Activated effector memory CD4-positive, alpha-beta T cell treated with Interleukin-2 at 50 U/mL for 16 hours (primary cell): ENCODE data around the gene RAB11FIP5.
"Not testable (repeated sequence)": the region's sequence is repeated elsewhere in the genome, so short reads cannot be mapped to it uniquely, and the experiment has no call there.

Source experiments
- DNase-seq: peaks from one replicate; pipeline ENCODE4 v3.0.0-alpha.2; 2020

RAB11FIP5 gene

GRCh38 chr2:73109431-73110167, 3.1 kb downstream of the RAB11FIP5 start:
- no peak for DNase-seq

GRCh38 chr2:73107211-73107926, 5.4 kb downstream of the RAB11FIP5 start:
- DNase-seq, result peak; percentile 7

GRCh38 chr2:73106791-73107190, 6.0 kb downstream of the RAB11FIP5 start:
- DNase-seq, result no peak

GRCh38 chr2:73105511-73105971, 7.2 kb downstream of the RAB11FIP5 start:
- no peak for DNase-seq

GRCh38 chr2:73104933-73105332, 7.8 kb downstream of the RAB11FIP5 start:
- DNase-seq, result no peak

- no peak for DNase-seq
Observed at GRCh38 chr2:73103018-73103542, 9.7 kb downstream of the RAB11FIP5 start.

GRCh38 chr2:73101626-73102256, 11.0 kb downstream of the RAB11FIP5 start:
- DNase-seq, result no peak

- no peak for DNase-seq
Observed at GRCh38 chr2:73100956-73101355, 11.8 kb downstream of the RAB11FIP5 start.

- no peak for DNase-seq
Observed at GRCh38 chr2:73099486-73099885, 13.3 kb downstream of the RAB11FIP5 start.

- DNase-seq, result no peak
Observed at GRCh38 chr2:73095910-73096309, 16.8 kb downstream of the RAB11FIP5 start.

- not testable (repeated sequence) for DNase-seq
Observed at GRCh38 chr2:73093601-73094218, 19.0 kb downstream of the RAB11FIP5 start.

GRCh38 chr2:73092146-73092783, 20.5 kb downstream of the RAB11FIP5 start:
- no peak for DNase-seq

- no peak for DNase-seq
Observed at GRCh38 chr2:73091696-73092095, 21.1 kb downstream of the RAB11FIP5 start.

GRCh38 chr2:73091164-73091563, 21.6 kb downstream of the RAB11FIP5 start:
- no peak for DNase-seq

- DNase-seq, result no peak
Observed at GRCh38 chr2:73089270-73090030, 23.3 kb downstream of the RAB11FIP5 start.

- no peak for DNase-seq
Observed at GRCh38 chr2:73088703-73089102, 24.0 kb downstream of the RAB11FIP5 start.

- no peak for DNase-seq
Observed at GRCh38 chr2:73088211-73088610, 24.5 kb downstream of the RAB11FIP5 start.

- DNase-seq, result no peak
Observed at GRCh38 chr2:73087311-73087710, 25.4 kb downstream of the RAB11FIP5 start.

GRCh38 chr2:73085691-73086090, 27.1 kb downstream of the RAB11FIP5 start:
- peak; percentile 68 for DNase-seq

- no peak for DNase-seq
Observed at GRCh38 chr2:73084971-73085370, 27.8 kb downstream of the RAB11FIP5 start.

- DNase-seq, result no peak
Observed at GRCh38 chr2:73083886-73084800, 28.6 kb downstream of the RAB11FIP5 start.
